Osteoblast (primary cell): Measurements from ENCODE around the gene FAM216A. TPM values are rescaled to one million over a fixed set of nuclear protein-coding genes. Genes with fewer than 3 reads are reported as not detected.

Source experiments
- DNase-seq: peaks from one replicate; pipeline ENCODE4 v3.0.0; 2011; ENCODE audit warnings: low spot score, mixed read lengths; ENCODE audit not compliant: insufficient read length; ENCODE audit errors: missing footprints
- H2AFZ ChIP-seq: 2 replicates; pipeline ENCODE4 v1.6.0; 2011; ENCODE audit warnings: mild to moderate bottlenecking, low read length
- H3K27ac ChIP-seq: 2 replicates; pipeline ENCODE4 v1.5.1; 2011; ENCODE audit warnings: mild to moderate bottlenecking, low read depth, low read length, moderate library complexity
- H3K27me3 ChIP-seq: 2 replicates; pipeline ENCODE4 v1.6.0; 2012; ENCODE audit warnings: mild to moderate bottlenecking, control low read depth, inconsistent platforms, low read length, moderate library complexity; ENCODE audit not compliant: insufficient read depth
- H3K36me3 ChIP-seq: 2 replicates; pipeline ENCODE4 v1.5.1; 2011; ENCODE audit warnings: mild to moderate bottlenecking, low read length, control low read depth, moderate library complexity; ENCODE audit not compliant: insufficient read depth
- H3K4me1 ChIP-seq: 2 replicates; pipeline ENCODE4 v1.5.1; 2011; ENCODE audit warnings: mild to moderate bottlenecking, low read length, control low read depth, moderate library complexity; ENCODE audit not compliant: insufficient read depth
- H3K4me2 ChIP-seq: 2 replicates; pipeline ENCODE4 v1.6.0; 2011; ENCODE audit warnings: mild to moderate bottlenecking, low read length; ENCODE audit not compliant: insufficient read depth
- H3K4me3 ChIP-seq: fragments of 200-600 bp; sonication (generic); 3 replicates; pipeline ENCODE4 v1.5.1; 2012; ENCODE audit warnings: mild to moderate bottlenecking, low read length, inconsistent platforms; ENCODE audit not compliant: insufficient read depth
- H3K79me2 ChIP-seq: 2 replicates; pipeline ENCODE4 v1.6.0; 2012; ENCODE audit warnings: mild to moderate bottlenecking, low read length, control low read depth, inconsistent platforms; ENCODE audit not compliant: insufficient read depth
- H3K9me3 ChIP-seq: 2 replicates; pipeline ENCODE4 v1.5.1; 2011; ENCODE audit warnings: low read depth, low read length, control low read depth
- H4K20me1 ChIP-seq: 2 replicates; pipeline ENCODE4 v1.6.0; 2012; ENCODE audit warnings: mild to moderate bottlenecking, low read length, control low read depth; ENCODE audit not compliant: insufficient read depth
- small RNA-seq: library from RNA; depleted of rRNA; stranded (forward); fragments of <200 nt; gene quantifications from one replicate; pipeline ENCODE3, GENCODE V24; 2012
- total RNA-seq: library from RNA; depleted of rRNA; stranded (reverse); fragments of >200 nt; gene quantifications from 2 replicates; pipeline ENCODE4 v1.2.3, GENCODE V29; 2012
- TF ChIP-seq, protein P1 (sequence below): IDR thresholded peaks from 2 replicates; pipeline ENCODE4 v1.5.1; 2011; ENCODE audit warnings: mild to moderate bottlenecking, low read depth, low read length, moderate library complexity; ENCODE audit errors: extremely low read depth

Gene FAM216A
- total RNA-seq, 1 donor = 7.2 TPM

DNA sequence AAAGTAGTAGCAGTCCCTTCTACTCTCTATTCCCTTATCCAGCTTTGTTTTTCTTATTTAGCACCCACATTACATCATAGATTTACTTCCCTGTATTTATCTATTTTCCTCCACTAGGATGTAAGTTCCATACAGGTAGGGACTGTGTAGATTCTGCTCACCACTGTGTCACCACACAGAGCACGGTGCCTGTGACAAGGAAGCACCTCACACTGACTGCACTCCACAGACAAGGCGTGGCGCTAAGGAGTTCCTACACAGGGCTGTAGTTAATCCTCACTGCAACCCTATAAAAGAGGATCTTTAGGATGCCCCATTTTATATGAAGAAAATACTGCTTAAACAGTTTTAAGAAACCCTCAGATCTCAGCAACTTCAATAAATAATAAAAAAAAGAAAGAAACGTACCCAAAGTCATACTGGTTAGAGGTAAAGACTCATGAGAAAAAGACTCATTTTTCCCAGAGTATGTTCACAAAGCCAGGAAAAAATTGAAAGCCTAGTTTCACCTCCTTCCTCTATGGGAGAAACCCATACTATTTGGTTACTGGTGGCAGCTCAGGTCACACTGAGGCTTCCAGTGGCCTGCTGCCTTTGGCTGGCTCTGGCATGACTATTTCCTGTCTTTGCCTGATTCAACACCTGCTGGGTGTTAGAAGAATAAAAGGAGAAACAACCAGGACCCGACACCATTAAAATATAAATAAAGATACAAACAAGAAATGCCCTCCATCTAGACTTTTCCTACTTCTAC lies 70.4 kb downstream of the FAM216A start:
- Histone ChIP-seq H3K36me3 (peaks cover 15% of the 10 kb centered on the region), H4K20me1 (peaks cover 10% of the 10 kb centered on the region), H3K4me3 (no peak overlapping the region), H3K9me3 (no peaks in the 10 kb centered on the region), H3K79me2 (no peaks in the 10 kb centered on the region), H3K27ac (no peak overlapping the region), H2AFZ (no peak overlapping the region), H3K4me2 (no peak overlapping the region), H3K27me3 (no peaks in the 10 kb centered on the region), H3K4me1 (peaks cover 5% of the 10 kb centered on the region)
- TF ChIP-seq, protein P1, sequence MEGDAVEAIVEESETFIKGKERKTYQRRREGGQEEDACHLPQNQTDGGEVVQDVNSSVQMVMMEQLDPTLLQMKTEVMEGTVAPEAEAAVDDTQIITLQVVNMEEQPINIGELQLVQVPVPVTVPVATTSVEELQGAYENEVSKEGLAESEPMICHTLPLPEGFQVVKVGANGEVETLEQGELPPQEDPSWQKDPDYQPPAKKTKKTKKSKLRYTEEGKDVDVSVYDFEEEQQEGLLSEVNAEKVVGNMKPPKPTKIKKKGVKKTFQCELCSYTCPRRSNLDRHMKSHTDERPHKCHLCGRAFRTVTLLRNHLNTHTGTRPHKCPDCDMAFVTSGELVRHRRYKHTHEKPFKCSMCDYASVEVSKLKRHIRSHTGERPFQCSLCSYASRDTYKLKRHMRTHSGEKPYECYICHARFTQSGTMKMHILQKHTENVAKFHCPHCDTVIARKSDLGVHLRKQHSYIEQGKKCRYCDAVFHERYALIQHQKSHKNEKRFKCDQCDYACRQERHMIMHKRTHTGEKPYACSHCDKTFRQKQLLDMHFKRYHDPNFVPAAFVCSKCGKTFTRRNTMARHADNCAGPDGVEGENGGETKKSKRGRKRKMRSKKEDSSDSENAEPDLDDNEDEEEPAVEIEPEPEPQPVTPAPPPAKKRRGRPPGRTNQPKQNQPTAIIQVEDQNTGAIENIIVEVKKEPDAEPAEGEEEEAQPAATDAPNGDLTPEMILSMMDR = no peak
- DNase-seq = peak; percentile 25

Small RNA genes lying within 50 kb of the gene (small RNA-seq; reads per million reads assigned to genes)
- not detected for gene RF00278

Other genes with a start within 250 kb of the FAM216A start
- 105 and 107 TPM in 2 replicates for gene ATP2A2, start 187.6 kb upstream of the FAM216A start, total RNA-seq
- gene ANAPC7, start 65.1 kb upstream of the FAM216A start, total RNA-seq = 28.0 and 31.5 TPM in 2 replicates
- gene ARPC3, start 18.5 kb upstream of the FAM216A start, total RNA-seq = 258 and 263 TPM in 2 replicates
- 10.9 and 12.3 TPM in 2 replicates for gene GPN3, start 588 bp upstream of the FAM216A start, total RNA-seq
- gene VPS29, start 33.3 kb downstream of the FAM216A start, total RNA-seq = 51.4 and 54.8 TPM in 2 replicates
- gene RAD9B, start 33.5 kb downstream of the FAM216A start, total RNA-seq = 0.36 and 0.59 TPM in 2 replicates
- 7.6 and 8.5 TPM in 2 replicates for gene PPTC7, start 114.5 kb downstream of the FAM216A start, total RNA-seq
- gene TCTN1, start 145.3 kb downstream of the FAM216A start, total RNA-seq = 45.2 and 61.9 TPM in 2 replicates
- 2.1 and 2.9 TPM in 2 replicates for gene HVCN1, start 220.3 kb downstream of the FAM216A start, total RNA-seq